ENCODE results near the gene PROM1.

DNA sequence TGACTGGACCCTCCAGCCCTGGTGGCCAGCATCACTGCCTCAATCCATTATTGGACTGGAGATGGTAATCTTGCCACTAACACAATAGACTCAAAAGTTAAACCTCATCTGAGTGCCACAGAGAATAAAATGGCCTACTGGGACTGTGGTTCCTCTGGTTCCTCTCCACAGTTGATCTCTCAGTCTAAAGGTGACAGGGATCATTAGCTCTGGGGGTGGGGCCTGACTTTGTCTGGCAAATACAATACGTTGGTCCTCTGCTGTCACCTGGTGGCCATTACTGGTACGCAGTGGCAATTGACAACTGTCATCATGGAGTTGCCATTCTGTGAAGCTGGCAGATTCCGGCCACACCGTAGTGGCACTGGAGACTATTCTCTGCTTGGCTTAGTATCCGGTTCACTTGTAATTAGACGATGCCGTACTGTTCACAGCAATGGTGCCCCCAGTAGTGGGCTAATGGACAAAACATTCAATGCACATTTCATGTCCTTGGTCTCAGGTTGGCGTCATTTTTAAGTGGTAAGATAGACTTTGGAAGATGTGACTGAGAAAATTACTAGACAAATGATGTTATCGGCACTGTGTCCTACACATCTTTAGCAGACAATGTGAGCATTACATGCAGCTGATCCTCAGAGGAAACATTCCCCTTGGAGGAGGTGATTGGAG lies 127.5 kb downstream of the PROM1 start:
- no peak for TF ChIP-seq MAFK (IDR thresholded peaks at IDR 0.05; ENCODE audit: low read depth, low read length)
- TF ChIP-seq, protein P1, sequence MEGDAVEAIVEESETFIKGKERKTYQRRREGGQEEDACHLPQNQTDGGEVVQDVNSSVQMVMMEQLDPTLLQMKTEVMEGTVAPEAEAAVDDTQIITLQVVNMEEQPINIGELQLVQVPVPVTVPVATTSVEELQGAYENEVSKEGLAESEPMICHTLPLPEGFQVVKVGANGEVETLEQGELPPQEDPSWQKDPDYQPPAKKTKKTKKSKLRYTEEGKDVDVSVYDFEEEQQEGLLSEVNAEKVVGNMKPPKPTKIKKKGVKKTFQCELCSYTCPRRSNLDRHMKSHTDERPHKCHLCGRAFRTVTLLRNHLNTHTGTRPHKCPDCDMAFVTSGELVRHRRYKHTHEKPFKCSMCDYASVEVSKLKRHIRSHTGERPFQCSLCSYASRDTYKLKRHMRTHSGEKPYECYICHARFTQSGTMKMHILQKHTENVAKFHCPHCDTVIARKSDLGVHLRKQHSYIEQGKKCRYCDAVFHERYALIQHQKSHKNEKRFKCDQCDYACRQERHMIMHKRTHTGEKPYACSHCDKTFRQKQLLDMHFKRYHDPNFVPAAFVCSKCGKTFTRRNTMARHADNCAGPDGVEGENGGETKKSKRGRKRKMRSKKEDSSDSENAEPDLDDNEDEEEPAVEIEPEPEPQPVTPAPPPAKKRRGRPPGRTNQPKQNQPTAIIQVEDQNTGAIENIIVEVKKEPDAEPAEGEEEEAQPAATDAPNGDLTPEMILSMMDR (conservative IDR thresholded peaks at IDR 0.05; ENCODE audit: low read depth, low read length): peak; percentile 96
